Stimulated activated naive CD8-positive, alpha-beta T cell treated with anti-CD3 and anti-CD28 coated beads, Interleukin-15, amount 100 ng/mL, for 72 hours (primary cell): ENCODE measurements around the gene SHMT2.
A peak's percentile ranks its signal among the peaks of the same experiment; 100 is the strongest.

Experiments
- ATAC-seq: fragments of 150-1000 bp; cut with Tn5 transposase; 2 replicates; pipeline ENCODE4 v1.10.0; 2021; ENCODE audit warnings: mild to moderate bottlenecking, moderate library complexity
- DNase-seq, 2 donors: peaks; one replicate each; pipeline ENCODE4 v3.0.0; 2021 to 2022
- H3K27ac Mint-ChIP-seq, 2 donors: one replicate each; pipeline ENCODE4 v1.8.0; 2022; ENCODE audit warnings: mild to moderate bottlenecking in 2 of 2, mixed read lengths in 2 of 2, moderate library complexity in 2 of 2
- H3K27me3 Mint-ChIP-seq: one replicate; pipeline ENCODE4 v1.8.0; 2022; ENCODE audit warnings: mixed read lengths
- H3K4me1 Mint-ChIP-seq: one replicate; pipeline ENCODE4 v1.8.0; 2022; ENCODE audit warnings: mild to moderate bottlenecking, mixed read lengths
- H3K4me3 Mint-ChIP-seq, 2 donors: one replicate each; pipeline ENCODE4 v1.8.0; 2022; ENCODE audit warnings: mild to moderate bottlenecking in 2 of 2, mixed read lengths in 2 of 2, moderate library complexity in 1 of 2
- H3K9me3 Mint-ChIP-seq, 2 donors: one replicate each; pipeline ENCODE4 v1.8.0; 2022; ENCODE audit warnings: mixed read lengths in 2 of 2

The SHMT2 gene

GRCh38 chr12:57207731-57208630 is 21.5 kb upstream of the SHMT2 start:
- H3K4me3 Mint-ChIP-seq = no peak overlapping the region
- ATAC-seq = peak; percentile 31
- no peaks in the 10 kb centered on the region for H3K9me3 Mint-ChIP-seq
- H3K27ac Mint-ChIP-seq = no peak overlapping the region
- H3K4me1 Mint-ChIP-seq = no peaks in the 10 kb centered on the region
- H3K27me3 Mint-ChIP-seq = peaks cover under 1% of the 10 kb centered on the region
- DNase-seq = no peak

GRCh38 chr12:57208631-57209282 is 20.8 kb upstream of the SHMT2 start:
- H3K4me3 Mint-ChIP-seq = no peak overlapping the region
- DNase-seq (no peak), ATAC-seq (no peak)
- peaks cover 8% of the 10 kb centered on the region for H3K4me1 Mint-ChIP-seq
- H3K9me3 Mint-ChIP-seq = no peaks in the 10 kb centered on the region
- peaks cover 8% of the 10 kb centered on the region for H3K27me3 Mint-ChIP-seq
- H3K27ac Mint-ChIP-seq = no peak overlapping the region

- ATAC-seq (no peak), DNase-seq (no peak)
- H3K9me3 Mint-ChIP-seq = no peaks in the 10 kb centered on the region
- peaks cover 20% of the 10 kb centered on the region for H3K27me3 Mint-ChIP-seq
- peaks cover 19% of the 10 kb centered on the region for H3K4me1 Mint-ChIP-seq
- no peak overlapping the region for H3K27ac Mint-ChIP-seq
- H3K4me3 Mint-ChIP-seq = no peak overlapping the region
Measured at GRCh38 chr12:57209916-57210315, 19.6 kb upstream of the SHMT2 start.

- Mint-ChIP-seq H3K9me3 (no peaks in the 10 kb centered on the region), H3K27me3 (peaks cover 25% of the 10 kb centered on the region), H3K4me1 (peaks cover 25% of the 10 kb centered on the region), H3K4me3 (no peak overlapping the region), H3K27ac (peak overlapping the region in 1 of 2 donors; percentile 92)
- ATAC-seq = no peak
- DNase-seq = no peak
Measured at GRCh38 chr12:57210461-57210860, 19.1 kb upstream of the SHMT2 start.

- DNase-seq (no peak), ATAC-seq (no peak)
- Mint-ChIP-seq H3K4me3 (no peak overlapping the region), H3K4me1 (peaks cover 31% of the 10 kb centered on the region), H3K27ac (no peak overlapping the region), H3K9me3 (no peaks in the 10 kb centered on the region), H3K27me3 (peaks cover 32% of the 10 kb centered on the region)
Measured at GRCh38 chr12:57210926-57211692, 18.4 kb upstream of the SHMT2 start.

GRCh38 chr12:57211791-57212700 is 17.5 kb upstream of the SHMT2 start:
- Mint-ChIP-seq H3K27ac (no peak overlapping the region), H3K4me1 (peaks cover 33% of the 10 kb centered on the region), H3K9me3 (no peaks in the 10 kb centered on the region), H3K4me3 (no peak overlapping the region), H3K27me3 (peaks cover 35% of the 10 kb centered on the region)
- ATAC-seq (no peak), DNase-seq (no peak)

GRCh38 chr12:57212701-57213057 is 16.8 kb upstream of the SHMT2 start:
- Mint-ChIP-seq H3K9me3 (no peaks in the 10 kb centered on the region), H3K27ac (no peak overlapping the region), H3K4me3 (no peak overlapping the region), H3K4me1 (peaks cover 39% of the 10 kb centered on the region), H3K27me3 (peaks cover 41% of the 10 kb centered on the region)
- DNase-seq (no peak), ATAC-seq (no peak)

- Mint-ChIP-seq H3K27ac (no peak overlapping the region), H3K4me1 (peaks cover 44% of the 10 kb centered on the region), H3K27me3 (peaks cover 46% of the 10 kb centered on the region), H3K9me3 (no peaks in the 10 kb centered on the region), H3K4me3 (peak overlapping the region in 1 of 2 donors; percentile 1)
- DNase-seq = peak; percentile 83
- ATAC-seq = peak; percentile 58
Measured at GRCh38 chr12:57213058-57213715, 16.3 kb upstream of the SHMT2 start.

GRCh38 chr12:57213763-57214397 is 15.6 kb upstream of the SHMT2 start:
- Mint-ChIP-seq H3K4me1 (peaks cover 44% of the 10 kb centered on the region), H3K4me3 (peak overlapping the region in 1 of 2 donors; percentile 7), H3K9me3 (no peaks in the 10 kb centered on the region), H3K27ac (no peak overlapping the region), H3K27me3 (peaks cover 53% of the 10 kb centered on the region)
- DNase-seq = no peak
- no peak for ATAC-seq

- no peaks in the 10 kb centered on the region for H3K9me3 Mint-ChIP-seq
- peak overlapping the region in 1 of 2 donors; percentile 7 for H3K4me3 Mint-ChIP-seq
- peaks cover 58% of the 10 kb centered on the region for H3K27me3 Mint-ChIP-seq
- ATAC-seq = peak; percentile 65
- DNase-seq = peak; percentile 70 to 76
- peaks cover 44% of the 10 kb centered on the region for H3K4me1 Mint-ChIP-seq
- H3K27ac Mint-ChIP-seq = no peak overlapping the region
Measured at GRCh38 chr12:57214398-57214781, 15.1 kb upstream of the SHMT2 start.

GRCh38 chr12:57215065-57215464 is 14.4 kb upstream of the SHMT2 start:
- H3K9me3 Mint-ChIP-seq = no peaks in the 10 kb centered on the region
- no peak overlapping the region for H3K27ac Mint-ChIP-seq
- peaks cover 65% of the 10 kb centered on the region for H3K27me3 Mint-ChIP-seq
- no peak overlapping the region for H3K4me3 Mint-ChIP-seq
- ATAC-seq (no peak), DNase-seq (no peak)
- peaks cover 51% of the 10 kb centered on the region for H3K4me1 Mint-ChIP-seq

- H3K9me3 Mint-ChIP-seq = no peaks in the 10 kb centered on the region
- peaks cover 71% of the 10 kb centered on the region for H3K27me3 Mint-ChIP-seq
- peak; percentile 51 to 59 for DNase-seq
- H3K4me1 Mint-ChIP-seq = peaks cover 54% of the 10 kb centered on the region
- peak; percentile 71 for ATAC-seq
- peak overlapping the region; percentile 68 to 81 for H3K4me3 Mint-ChIP-seq
- H3K27ac Mint-ChIP-seq = peak overlapping the region in 1 of 2 donors; percentile 59
Measured at GRCh38 chr12:57215668-57216013, 13.9 kb upstream of the SHMT2 start.

GRCh38 chr12:57216014-57216911 is 13.2 kb upstream of the SHMT2 start, which contains the start of gene NXPH4:
Gene NXPH4, plus strand, starts transcription at chr12:57216794. Its CDS starts 176 bp downstream, at chr12:57216970.
- Mint-ChIP-seq H3K4me1 (peaks cover 60% of the 10 kb centered on the region), H3K4me3 (peak within 1 kb of the TSS; percentile 74 to 81), H3K27me3 (peaks cover 77% of the 10 kb centered on the region), H3K27ac (peak within 1 kb of the TSS in 1 of 2 donors; percentile 59), H3K9me3 (no peaks in the 10 kb centered on the region)
- DNase-seq (peak; percentile 41 to 46), ATAC-seq (peak; percentile 41)
